ENCODE data around the gene CD86. TPM values are rescaled to one million over a fixed set of nuclear protein-coding genes. Genes with fewer than 3 reads are reported as not detected.
"Not testable (repeated sequence)": the region's sequence is repeated elsewhere in the genome, so short reads cannot be mapped to it uniquely, and the experiment has no call there.

Gene CD86
- total and polyA plus RNA-seq, 4 donors: 1.7 to 4.0 (median 2.6) TPM

DNA sequence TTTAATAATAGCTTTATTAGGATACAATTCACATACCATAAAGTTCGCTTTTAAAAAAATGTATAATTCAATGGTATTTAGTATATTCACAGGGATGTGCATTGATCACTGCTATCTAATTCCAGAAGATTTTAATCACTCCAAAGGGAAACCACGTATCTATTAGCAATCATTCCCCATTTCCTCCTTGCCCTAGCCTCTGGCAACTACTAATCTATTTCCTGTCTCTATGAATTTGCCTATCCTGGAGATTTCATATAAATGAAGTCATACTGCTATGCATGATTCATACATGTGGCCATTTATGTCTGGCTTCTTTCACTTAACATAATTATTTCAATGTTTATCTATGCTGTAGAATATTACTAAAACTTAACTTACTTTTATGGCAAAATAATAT, 96.3 kb downstream of the CD86 start:
- WGBS: 64% methylated on average over 2 of the region's 2 CpGs
- DNase-seq (ENCODE audit: low spot score): no peak

GRCh38 chr3:122164983-122165382, 109.8 kb downstream of the CD86 start:
- H3K4me3 ChIP-seq (ENCODE audit: low read depth in 1 of 3, low read length in 3 of 3); H3K27me3 ChIP-seq (ENCODE audit: control insufficient read depth in 4 of 4, insufficient read depth in 4 of 4, low read length in 3 of 4); H3K4me1 ChIP-seq (ENCODE audit: control insufficient read depth in 4 of 4, insufficient read depth in 4 of 4, low read length in 3 of 4); H3K27ac ChIP-seq (ENCODE audit: low read depth in 1 of 2, low read length in 2 of 2); H3K9me3 ChIP-seq (ENCODE audit: control insufficient read depth in 4 of 4, low read length in 3 of 4); H3K9ac ChIP-seq (ENCODE audit: low read depth in 1 of 2, low read length in 2 of 2); H3K36me3 ChIP-seq (ENCODE audit: control insufficient read depth in 4 of 4, insufficient read depth in 3 of 4, low read depth in 1 of 4, low read length in 3 of 4); DNase-seq (ENCODE audit: low spot score): not testable (repeated sequence)
- 89% methylated on average over 21 of the region's 31 CpGs for WGBS

More for the DNA sequence above, 96.3 kb downstream of the CD86 start:
- peaks cover 6 to 16% (median 10%) of the 10 kb centered on the region in 4 donors for H3K9me3 ChIP-seq (ENCODE audit: control insufficient read depth in 4 of 4, low read length in 3 of 4)
- H3K27ac ChIP-seq (ENCODE audit: low read depth in 1 of 2, low read length in 2 of 2): no peak overlapping the region
- H3K4me3 ChIP-seq (ENCODE audit: low read depth in 1 of 3, low read length in 3 of 3): no peak overlapping the region
- no peaks in the 10 kb centered on the region for H3K36me3 ChIP-seq (ENCODE audit: control insufficient read depth in 4 of 4, insufficient read depth in 3 of 4, low read depth in 1 of 4, low read length in 3 of 4)
- TF ChIP-seq EGR1 (IDR thresholded peaks at IDR 0.05; ENCODE audit: low read depth in 2 of 2) (no peak), CTCF (IDR thresholded peaks at IDR 0.05; ENCODE audit: low read depth, low read length, missing input control) (no peak), RAD21 (IDR thresholded peaks at IDR 0.05) (no peak), REST (IDR thresholded peaks at IDR 0.05) (no peak), GABPA (IDR thresholded peaks at IDR 0.05 in 1 of 2, conservative IDR thresholded peaks at IDR 0.05 in 1 of 2) (no peak), NR2F2 (IDR thresholded peaks at IDR 0.05) (no peak), TAF1 (conservative IDR thresholded peaks at IDR 0.05) (no peak), FOXA2 (IDR thresholded peaks at IDR 0.05) (no peak), RXRA (IDR thresholded peaks at IDR 0.05) (no peak), HNF4G (IDR thresholded peaks at IDR 0.05) (no peak), JUND (IDR thresholded peaks at IDR 0.05) (no peak), YY1 (IDR thresholded peaks at IDR 0.05) (no peak), MAX (IDR thresholded peaks at IDR 0.05) (no peak), SP1 (IDR thresholded peaks at IDR 0.05) (no peak)
- TF ChIP-seq, protein P1, sequence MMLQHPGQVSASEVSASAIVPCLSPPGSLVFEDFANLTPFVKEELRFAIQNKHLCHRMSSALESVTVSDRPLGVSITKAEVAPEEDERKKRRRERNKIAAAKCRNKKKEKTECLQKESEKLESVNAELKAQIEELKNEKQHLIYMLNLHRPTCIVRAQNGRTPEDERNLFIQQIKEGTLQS (IDR thresholded peaks at IDR 0.05): no peak
- TF ChIP-seq, protein P2, sequence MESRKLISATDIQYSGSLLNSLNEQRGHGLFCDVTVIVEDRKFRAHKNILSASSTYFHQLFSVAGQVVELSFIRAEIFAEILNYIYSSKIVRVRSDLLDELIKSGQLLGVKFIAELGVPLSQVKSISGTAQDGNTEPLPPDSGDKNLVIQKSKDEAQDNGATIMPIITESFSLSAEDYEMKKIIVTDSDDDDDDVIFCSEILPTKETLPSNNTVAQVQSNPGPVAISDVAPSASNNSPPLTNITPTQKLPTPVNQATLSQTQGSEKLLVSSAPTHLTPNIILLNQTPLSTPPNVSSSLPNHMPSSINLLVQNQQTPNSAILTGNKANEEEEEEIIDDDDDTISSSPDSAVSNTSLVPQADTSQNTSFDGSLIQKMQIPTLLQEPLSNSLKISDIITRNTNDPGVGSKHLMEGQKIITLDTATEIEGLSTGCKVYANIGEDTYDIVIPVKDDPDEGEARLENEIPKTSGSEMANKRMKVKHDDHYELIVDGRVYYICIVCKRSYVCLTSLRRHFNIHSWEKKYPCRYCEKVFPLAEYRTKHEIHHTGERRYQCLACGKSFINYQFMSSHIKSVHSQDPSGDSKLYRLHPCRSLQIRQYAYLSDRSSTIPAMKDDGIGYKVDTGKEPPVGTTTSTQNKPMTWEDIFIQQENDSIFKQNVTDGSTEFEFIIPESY (IDR thresholded peaks at IDR 0.05): no peak
- H3K4me1 ChIP-seq (ENCODE audit: control insufficient read depth in 4 of 4, insufficient read depth in 4 of 4, low read length in 3 of 4): no peaks in the 10 kb centered on the region
- H3K27me3 ChIP-seq (ENCODE audit: control insufficient read depth in 4 of 4, insufficient read depth in 4 of 4, low read length in 3 of 4): no peaks in the 10 kb centered on the region
- H3K9ac ChIP-seq (ENCODE audit: low read depth in 1 of 2, low read length in 2 of 2): no peak overlapping the region

Measured in liver (tissue), 9 donors.